Activated CD4-positive, alpha-beta memory T cell treated with anti-CD3 and anti-CD28 coated beads, Interleukin-2, amount 10 ng/mL, durations not matched to agents 7 days and 5 days (primary cell): ENCODE results near the gene DLX3. TPM values are rescaled to one million over a fixed set of nuclear protein-coding genes. Genes with fewer than 3 reads are reported as not detected.

ENCODE experiments used
- CTCF ChIA-PET: fragments of 350-600 bp; sonication (Branson Sonifier 250); formaldehyde crosslinking; loops from one replicate; lab custom pipeline; 2021; ENCODE audit warnings: antibody characterized with exemption, inconsistent platforms; lab: Charles Lee
- POLR2A ChIA-PET: fragments of 350-600 bp; sonication (Branson Sonifier 250); formaldehyde crosslinking; loops from one replicate; lab custom pipeline; 2021; ENCODE audit warnings: antibody characterized with exemption; lab: Charles Lee
- DNase-seq: peaks from one replicate; pipeline ENCODE4 v3.0.0-alpha.2; 2020
- H3K27ac Mint-ChIP-seq: one replicate; pipeline ENCODE4 v1.8.0; 2021; ENCODE audit warnings: mild to moderate bottlenecking, mixed read lengths
- H3K27me3 Mint-ChIP-seq: one replicate; pipeline ENCODE4 v1.8.0; 2021; ENCODE audit warnings: mixed read lengths
- H3K36me3 Mint-ChIP-seq: one replicate; pipeline ENCODE4 v1.8.0; 2021; ENCODE audit warnings: low read depth, mixed read lengths
- H3K4me1 Mint-ChIP-seq: one replicate; pipeline ENCODE4 v1.8.0; 2021; ENCODE audit warnings: mixed read lengths
- H3K4me3 Mint-ChIP-seq: one replicate; pipeline ENCODE4 v1.8.0; 2021; ENCODE audit warnings: mild to moderate bottlenecking, mixed read lengths
- H3K9me3 Mint-ChIP-seq: one replicate; pipeline ENCODE4 v1.8.0; 2021; ENCODE audit warnings: mixed read lengths
- total RNA-seq, 2 experiments: library from RNA; stranded (reverse); gene quantifications; one replicate each; pipeline ENCODE4 v1.2.3, GENCODE V29; 2021

DLX3 gene
- total RNA-seq, 2 experiments from 2014 or later, result not detected

GRCh38 chr17:49996121-49996494, 1.1 kb upstream of the DLX3 start:
- H3K9me3 Mint-ChIP-seq, result no peaks in the 10 kb centered on the region
- H3K27me3 Mint-ChIP-seq, result peaks cover 73% of the 10 kb centered on the region
- peaks cover 6% of the 10 kb centered on the region for H3K36me3 Mint-ChIP-seq
- DNase-seq, result no peak
- H3K4me1 Mint-ChIP-seq, result peaks cover 37% of the 10 kb centered on the region
- ChIA-PET POLR2A (interaction anchor here (0.7 to 2.7 kb wide), 4 partner anchors 43 to 136 kb away, joined by 3 to 8 read pairs (median 3); no protein-coding TSS in a partner anchor), CTCF (interaction anchor here (0.8 to 7.2 kb wide), 36 partner anchors 7 to 439 kb away, joined by 3 to 159 read pairs (median 10); partner anchors contain the start of genes NXPH3 and PDK2)
- no peak overlapping the region for H3K27ac Mint-ChIP-seq
- H3K4me3 Mint-ChIP-seq, result no peak overlapping the region

DNA sequence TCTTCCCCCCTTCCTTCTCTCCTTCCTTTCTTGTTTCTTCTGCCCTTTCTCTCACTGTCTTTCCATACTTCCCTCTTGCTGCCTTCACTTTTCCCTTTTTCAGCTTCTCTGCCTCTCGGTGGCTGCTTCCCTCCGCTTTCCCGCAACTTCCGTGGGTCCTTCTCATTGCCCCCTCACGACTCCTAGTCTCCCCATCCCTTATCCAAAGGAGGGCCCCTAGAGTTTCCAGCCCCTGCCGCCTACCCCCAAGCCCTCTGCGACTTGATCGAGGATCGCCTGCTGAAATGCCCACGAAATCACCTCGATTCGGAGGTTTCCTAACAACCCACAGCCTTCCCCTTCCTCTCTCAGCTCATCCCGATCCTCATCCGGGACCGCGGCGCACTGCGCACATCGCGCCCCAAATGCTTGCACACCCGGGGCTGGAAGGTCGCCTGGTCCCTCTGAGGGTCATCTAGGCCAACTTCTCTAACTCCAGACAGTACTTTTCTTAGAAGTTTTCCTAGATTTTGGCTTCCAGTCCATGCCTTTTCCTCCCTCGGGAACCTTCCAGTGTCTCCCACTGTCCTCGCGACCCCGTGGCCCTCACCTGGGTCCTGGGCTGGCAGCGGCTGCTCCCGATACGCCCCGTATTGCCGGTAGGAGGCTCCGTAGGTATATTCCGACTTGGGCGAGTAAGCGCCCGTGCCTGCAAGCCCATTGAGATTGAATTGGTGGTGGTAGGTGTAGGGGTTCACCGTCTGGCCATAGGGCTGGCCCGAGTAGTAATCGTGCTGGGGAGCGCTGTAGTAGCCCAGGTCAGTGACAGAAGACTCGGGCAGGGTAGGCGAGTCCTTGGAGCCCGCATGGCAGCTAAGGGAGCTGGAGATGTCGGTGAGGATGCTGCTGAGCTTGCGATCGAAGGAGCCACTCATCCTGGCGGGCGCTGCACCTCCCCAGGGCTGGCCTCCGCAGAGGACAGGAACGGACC, 654 bp downstream of the DLX3 start:
- peak overlapping the region; percentile 64 for H3K4me3 Mint-ChIP-seq
- ChIA-PET POLR2A (interaction anchor here (1.3 kb wide), 2 partner anchors 26 to 425 kb away, joined by 3 read pairs; partner anchors contain the start of gene DLX4), CTCF (interaction anchor here (1.1 to 7.2 kb wide), 4 partner anchors 15 to 135 kb away, joined by 3 to 159 read pairs (median 69); no protein-coding TSS in a partner anchor)
- peaks cover 6% of the 10 kb centered on the region for H3K36me3 Mint-ChIP-seq
- peaks cover 37% of the 10 kb centered on the region for H3K4me1 Mint-ChIP-seq
- peaks cover 76% of the 10 kb centered on the region for H3K27me3 Mint-ChIP-seq
- DNase-seq, result peak; percentile 17
- no peaks in the 10 kb centered on the region for H3K9me3 Mint-ChIP-seq
- H3K27ac Mint-ChIP-seq, result no peak overlapping the region

GRCh38 chr17:49993423-49994060, 1.5 kb downstream of the DLX3 start:
- peaks cover 81% of the 10 kb centered on the region for H3K27me3 Mint-ChIP-seq

DNA sequence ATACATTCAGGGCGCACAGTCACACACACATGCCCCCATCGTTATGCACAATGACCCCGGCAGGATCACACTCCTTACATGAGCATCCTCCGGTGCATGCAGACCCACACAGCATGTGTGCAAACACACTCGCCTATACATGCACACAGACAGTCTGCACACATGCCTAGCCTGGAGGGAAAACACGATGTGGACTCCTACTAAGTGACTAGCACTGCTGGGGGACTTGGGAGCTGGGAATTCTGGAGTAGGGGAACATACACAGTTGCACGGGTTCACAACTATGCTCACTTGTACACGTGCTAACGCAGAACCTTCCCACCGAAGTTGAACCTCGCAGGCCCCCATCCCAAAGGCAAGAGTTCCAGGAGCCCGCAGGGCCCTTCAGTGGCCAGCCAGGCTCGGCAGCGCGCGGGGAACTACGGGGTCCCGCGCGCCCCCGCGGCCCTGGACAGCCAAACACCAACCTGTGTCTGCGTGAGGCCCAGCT, 2.0 kb downstream of the DLX3 start:
- H3K4me1 Mint-ChIP-seq, result peaks cover 32% of the 10 kb centered on the region
- ChIA-PET POLR2A (interaction anchor here (1.3 kb wide), 1 partner anchor 24 kb away, joined by 3 read pairs; the partner anchor contains the start of gene DLX4), CTCF (interaction anchor here (7.1 to 7.2 kb wide), 2 partner anchors 40 to 134 kb away, joined by 132 to 159 read pairs; no protein-coding TSS in a partner anchor)
- H3K4me3 Mint-ChIP-seq, result peak overlapping the region; percentile 44
- H3K27me3 Mint-ChIP-seq, result peaks cover 82% of the 10 kb centered on the region
- DNase-seq, result no peak
- H3K9me3 Mint-ChIP-seq, result no peaks in the 10 kb centered on the region
- H3K36me3 Mint-ChIP-seq, result peaks cover 6% of the 10 kb centered on the region
- no peak overlapping the region for H3K27ac Mint-ChIP-seq

More at GRCh38 chr17:49993423-49994060, 1.5 kb downstream of the DLX3 start:
- H3K36me3 Mint-ChIP-seq, result peaks cover 6% of the 10 kb centered on the region
- DNase-seq, result peak; percentile 36
- no peak overlapping the region for H3K27ac Mint-ChIP-seq
- ChIA-PET POLR2A (interaction anchor here (1.3 kb wide), 2 partner anchors 25 to 424 kb away, joined by 3 read pairs; partner anchors contain the start of gene DLX4), CTCF (interaction anchor here (1.5 to 7.2 kb wide), 3 partner anchors 14 to 134 kb away, joined by 6 to 159 read pairs (median 132); no protein-coding TSS in a partner anchor)
- no peaks in the 10 kb centered on the region for H3K9me3 Mint-ChIP-seq
- H3K4me3 Mint-ChIP-seq, result peak overlapping the region; percentile 64
- H3K4me1 Mint-ChIP-seq, result peaks cover 35% of the 10 kb centered on the region

GRCh38 chr17:49992191-49992932, 2.7 kb downstream of the DLX3 start:
- no peak overlapping the region for H3K4me3 Mint-ChIP-seq
- CTCF ChIA-PET, result no interaction called here

DNA sequence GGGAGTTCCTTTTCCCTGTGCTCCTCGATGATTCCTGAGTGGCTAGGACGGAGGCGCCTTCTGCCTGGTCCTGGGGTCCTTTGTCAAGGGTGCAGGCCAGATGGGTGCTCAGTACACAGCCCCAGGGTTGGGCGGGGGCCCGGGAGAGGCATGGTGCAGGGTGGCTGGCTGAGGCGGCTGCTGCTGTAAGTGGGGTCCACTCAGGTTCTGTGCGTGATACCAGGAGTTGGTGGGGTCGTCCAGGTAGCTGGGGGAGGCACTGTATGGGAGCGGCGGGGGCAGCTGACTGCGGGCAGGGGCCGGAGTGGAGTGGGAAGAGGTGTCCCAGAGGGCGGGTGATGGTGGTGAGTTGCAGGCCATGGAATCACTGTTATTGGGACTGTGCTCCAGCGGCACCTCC, 3.6 kb downstream of the DLX3 start:
- Mint-ChIP-seq H3K27ac (no peak overlapping the region), H3K4me1 (peaks cover 25% of the 10 kb centered on the region), H3K9me3 (no peaks in the 10 kb centered on the region), H3K36me3 (peaks cover 6% of the 10 kb centered on the region), H3K27me3 (peaks cover 86% of the 10 kb centered on the region), H3K4me3 (no peak overlapping the region)
- ChIA-PET CTCF (no interaction called here), POLR2A (no interaction called here)
- DNase-seq, result no peak

More at GRCh38 chr17:49992191-49992932, 2.7 kb downstream of the DLX3 start:
- no peak for DNase-seq
- POLR2A ChIA-PET, result no interaction called here
- Mint-ChIP-seq H3K4me1 (peaks cover 31% of the 10 kb centered on the region), H3K27me3 (peaks cover 83% of the 10 kb centered on the region), H3K36me3 (peaks cover 6% of the 10 kb centered on the region), H3K9me3 (no peaks in the 10 kb centered on the region), H3K27ac (no peak overlapping the region)

GRCh38 chr17:49990921-49991320, 4.1 kb downstream of the DLX3 start:
- DNase-seq, result no peak
- Mint-ChIP-seq H3K4me3 (no peak overlapping the region), H3K36me3 (peaks cover 6% of the 10 kb centered on the region), H3K4me1 (peaks cover 21% of the 10 kb centered on the region), H3K27ac (no peak overlapping the region), H3K9me3 (no peaks in the 10 kb centered on the region), H3K27me3 (peaks cover 83% of the 10 kb centered on the region)
- ChIA-PET CTCF (no interaction called here), POLR2A (no interaction called here)

GRCh38 chr17:49990331-49990730, 4.7 kb downstream of the DLX3 start:
- H3K36me3 Mint-ChIP-seq, result peaks cover 6% of the 10 kb centered on the region
- POLR2A ChIA-PET, result no interaction called here
- H3K9me3 Mint-ChIP-seq, result no peaks in the 10 kb centered on the region
- peaks cover 18% of the 10 kb centered on the region for H3K4me1 Mint-ChIP-seq
- DNase-seq, result no peak
- CTCF ChIA-PET, result interaction anchor here (0.8 to 3.5 kb wide), 3 partner anchors 8 to 38 kb away, joined by 3 to 23 read pairs (median 4); no protein-coding TSS in a partner anchor
- no peak overlapping the region for H3K27ac Mint-ChIP-seq
- no peak overlapping the region for H3K4me3 Mint-ChIP-seq
- peaks cover 78% of the 10 kb centered on the region for H3K27me3 Mint-ChIP-seq

- no peak overlapping the region for H3K4me3 Mint-ChIP-seq
These were observed 5.5 kb downstream of the DLX3 start for GRCh38 chr17:49989518-49989880.

GRCh38 chr17:49987681-49988441, 7.2 kb downstream of the DLX3 start:
- Mint-ChIP-seq H3K9me3 (no peaks in the 10 kb centered on the region), H3K4me1 (peaks cover 2% of the 10 kb centered on the region), H3K4me3 (no peak overlapping the region), H3K27me3 (peaks cover 59% of the 10 kb centered on the region), H3K36me3 (no peaks in the 10 kb centered on the region), H3K27ac (no peak overlapping the region)
- DNase-seq, result no peak
- ChIA-PET POLR2A (interaction anchor here (1.5 kb wide), 1 partner anchor 11 kb away, joined by 3 read pairs; no protein-coding TSS in a partner anchor), CTCF (interaction anchor here (0.9 to 3.5 kb wide), 2 partner anchors 10 to 36 kb away, joined by 3 to 23 read pairs; no protein-coding TSS in a partner anchor)

More at GRCh38 chr17:49989518-49989880, 5.5 kb downstream of the DLX3 start:
- H3K27ac Mint-ChIP-seq, result no peak overlapping the region
- peaks cover 12% of the 10 kb centered on the region for H3K4me1 Mint-ChIP-seq
- POLR2A ChIA-PET, result interaction anchor here (1.5 kb wide), 1 partner anchor 12 kb away, joined by 3 read pairs; no protein-coding TSS in a partner anchor
- peaks cover 70% of the 10 kb centered on the region for H3K27me3 Mint-ChIP-seq
- H3K36me3 Mint-ChIP-seq, result peaks cover 6% of the 10 kb centered on the region
- no peak for DNase-seq
- CTCF ChIA-PET, result interaction anchor here (0.8 to 3.5 kb wide), 4 partner anchors 9 to 37 kb away, joined by 3 to 23 read pairs (median 4); no protein-coding TSS in a partner anchor
- no peaks in the 10 kb centered on the region for H3K9me3 Mint-ChIP-seq

DNA sequence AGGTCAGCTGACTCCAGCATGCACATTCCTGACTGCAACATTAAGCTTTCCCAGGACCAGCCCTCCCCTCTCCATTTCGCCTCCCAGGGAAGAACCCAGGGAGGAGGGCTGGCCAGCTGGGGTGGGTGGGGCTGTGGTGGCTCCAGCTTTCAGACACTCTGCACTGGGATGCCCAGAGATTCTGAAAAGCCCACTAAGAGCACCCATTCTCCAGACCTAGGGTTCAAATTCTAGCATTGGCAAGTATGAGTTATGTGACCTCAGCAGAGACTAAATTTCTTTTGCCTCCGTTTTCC, 7.8 kb downstream of the DLX3 start:
- H3K27ac Mint-ChIP-seq, result no peak overlapping the region
- POLR2A ChIA-PET, result no interaction called here
- H3K9me3 Mint-ChIP-seq, result no peaks in the 10 kb centered on the region
- no peak for DNase-seq
- peaks cover 1% of the 10 kb centered on the region for H3K4me1 Mint-ChIP-seq
- no peaks in the 10 kb centered on the region for H3K36me3 Mint-ChIP-seq
- no peak overlapping the region for H3K4me3 Mint-ChIP-seq
- CTCF ChIA-PET, result interaction anchor here (3.5 kb wide), 1 partner anchor 11 kb away, joined by 23 read pairs; no protein-coding TSS in a partner anchor
- H3K27me3 Mint-ChIP-seq, result peaks cover 58% of the 10 kb centered on the region
